Stimulated activated effector memory CD8-positive, alpha-beta T cell treated with anti-CD3 and anti-CD28 coated beads, Interleukin-12 subunit alpha, Interleukin-12 subunit beta, amount 100 ng/mL, for 72 hours (primary cell): ENCODE results near the gene SH3BP2.

Experiments used
- ATAC-seq: fragments of 150-1000 bp; cut with Tn5 transposase; 2 replicates; pipeline ENCODE4 v1.10.0; 2021
- DNase-seq, 2 donors: peaks; one replicate each; pipeline ENCODE4 v3.0.0; 2021 to 2022; ENCODE audit warnings: low spot score in 2 of 2
- H3K27ac Mint-ChIP-seq: one replicate; pipeline ENCODE4 v1.8.0; 2022; ENCODE audit warnings: mild to moderate bottlenecking, mixed read lengths
- H3K36me3 Mint-ChIP-seq: one replicate; pipeline ENCODE4 v1.8.0; 2022; ENCODE audit warnings: mild to moderate bottlenecking, mixed read lengths
- H3K4me1 Mint-ChIP-seq: one replicate; pipeline ENCODE4 v1.8.0; 2022; ENCODE audit warnings: mixed read lengths
- H3K4me3 Mint-ChIP-seq: one replicate; pipeline ENCODE4 v1.8.0; 2022; ENCODE audit warnings: mild to moderate bottlenecking, mixed read lengths
- H3K9me3 Mint-ChIP-seq: one replicate; pipeline ENCODE4 v1.8.0; 2022; ENCODE audit warnings: mixed read lengths

The SH3BP2 gene

DNA sequence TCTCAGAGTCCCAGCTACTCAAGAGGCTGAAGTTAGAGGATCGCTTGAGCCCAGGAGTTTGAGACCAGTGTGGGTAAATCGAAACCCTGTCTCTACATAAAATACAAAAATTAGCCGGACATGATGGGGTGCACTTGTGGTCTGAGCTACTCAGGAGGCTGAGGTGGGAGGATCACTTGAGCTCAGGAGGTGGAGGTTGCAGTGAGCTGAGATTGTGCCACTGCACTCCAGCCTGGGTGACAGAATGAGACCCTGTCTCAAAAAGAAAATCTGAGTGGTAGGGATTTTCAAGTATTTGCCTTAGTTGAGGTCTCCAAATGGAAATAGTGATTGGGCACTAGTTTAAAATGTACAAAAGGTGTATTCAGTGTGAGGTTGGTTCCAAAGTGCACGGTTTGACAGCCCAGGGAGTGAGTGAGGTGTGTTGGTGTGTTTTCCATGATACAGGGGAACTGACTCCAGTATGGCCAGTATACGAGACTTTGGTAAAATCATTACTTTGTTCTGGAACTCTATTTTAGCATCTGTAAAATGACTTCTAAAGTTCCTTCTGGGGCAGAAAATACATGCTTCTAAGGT is 64.6 kb downstream of the SH3BP2 start:
- Mint-ChIP-seq H3K4me3 (no peak overlapping the region), H3K27ac (peak overlapping the region; percentile 14), H3K9me3 (no peaks in the 10 kb centered on the region), H3K4me1 (peaks cover 66% of the 10 kb centered on the region), H3K36me3 (peaks cover 42% of the 10 kb centered on the region)
- ATAC-seq, result no peak
- DNase-seq, result no peak

DNA sequence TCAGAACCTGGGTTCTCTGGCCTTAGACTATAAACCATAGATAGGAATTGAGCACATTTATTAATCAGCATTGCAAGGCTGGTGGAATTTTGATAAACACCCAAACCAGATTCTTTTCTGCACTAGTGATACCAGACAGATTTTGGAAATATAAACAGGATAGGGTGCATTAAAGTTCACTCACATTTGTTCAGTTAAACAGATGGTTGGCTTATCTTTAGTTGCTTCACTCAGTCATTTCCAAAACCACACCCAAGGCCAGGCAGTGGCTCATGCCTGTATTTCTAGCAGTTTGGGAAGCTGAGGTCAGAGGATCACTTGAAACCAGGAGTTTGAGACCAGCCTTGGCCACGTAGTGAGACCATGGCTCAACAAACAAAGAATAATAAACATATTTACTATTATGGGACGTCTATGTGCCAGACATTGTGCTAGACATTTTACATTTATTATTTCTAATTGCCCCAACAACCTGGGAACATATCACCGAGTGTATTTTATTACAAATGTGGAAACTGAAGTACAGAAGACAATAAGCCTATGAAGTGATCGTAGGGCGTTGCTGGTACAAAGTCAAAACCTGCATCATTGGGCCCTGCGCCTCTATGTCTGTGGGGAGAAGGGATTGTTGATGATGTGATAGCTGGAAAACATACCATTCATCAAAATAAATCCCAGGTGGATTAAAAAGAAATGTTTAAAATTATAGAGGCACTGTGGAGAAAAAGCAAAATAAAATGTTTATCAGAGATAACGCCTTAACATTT is 65.7 kb downstream of the SH3BP2 start:
- H3K36me3 Mint-ChIP-seq, result peaks cover 35% of the 10 kb centered on the region
- peak overlapping the region; percentile 30 for H3K27ac Mint-ChIP-seq
- DNase-seq (no peak), ATAC-seq (no peak)
- peaks cover 74% of the 10 kb centered on the region for H3K4me1 Mint-ChIP-seq
- no peaks in the 10 kb centered on the region for H3K9me3 Mint-ChIP-seq
- H3K4me3 Mint-ChIP-seq, result no peak overlapping the region

DNA sequence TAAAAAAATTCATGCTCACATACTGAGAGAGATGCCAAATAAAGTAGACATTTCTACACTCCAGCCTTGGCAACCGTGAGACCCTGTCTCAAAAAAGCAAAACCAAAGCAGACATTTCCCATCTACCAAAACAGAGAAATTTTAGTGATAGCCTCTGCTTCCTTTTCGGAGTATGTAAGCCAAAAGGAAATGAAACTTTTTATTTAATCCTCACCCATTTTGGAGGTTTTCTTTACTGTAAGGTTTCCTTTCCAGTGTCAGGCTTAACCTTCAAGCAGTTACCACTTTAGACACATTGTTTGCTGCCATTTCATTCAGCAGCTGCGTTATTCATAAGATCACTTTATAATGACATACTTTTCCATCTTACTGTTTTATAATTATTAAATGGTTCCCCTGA is 66.6 kb downstream of the SH3BP2 start:
- Mint-ChIP-seq H3K27ac (peak overlapping the region; percentile 58), H3K4me1 (peaks cover 74% of the 10 kb centered on the region), H3K9me3 (no peaks in the 10 kb centered on the region), H3K4me3 (peak overlapping the region; percentile 21), H3K36me3 (peaks cover 26% of the 10 kb centered on the region)
- no peak for DNase-seq
- no peak for ATAC-seq

DNA sequence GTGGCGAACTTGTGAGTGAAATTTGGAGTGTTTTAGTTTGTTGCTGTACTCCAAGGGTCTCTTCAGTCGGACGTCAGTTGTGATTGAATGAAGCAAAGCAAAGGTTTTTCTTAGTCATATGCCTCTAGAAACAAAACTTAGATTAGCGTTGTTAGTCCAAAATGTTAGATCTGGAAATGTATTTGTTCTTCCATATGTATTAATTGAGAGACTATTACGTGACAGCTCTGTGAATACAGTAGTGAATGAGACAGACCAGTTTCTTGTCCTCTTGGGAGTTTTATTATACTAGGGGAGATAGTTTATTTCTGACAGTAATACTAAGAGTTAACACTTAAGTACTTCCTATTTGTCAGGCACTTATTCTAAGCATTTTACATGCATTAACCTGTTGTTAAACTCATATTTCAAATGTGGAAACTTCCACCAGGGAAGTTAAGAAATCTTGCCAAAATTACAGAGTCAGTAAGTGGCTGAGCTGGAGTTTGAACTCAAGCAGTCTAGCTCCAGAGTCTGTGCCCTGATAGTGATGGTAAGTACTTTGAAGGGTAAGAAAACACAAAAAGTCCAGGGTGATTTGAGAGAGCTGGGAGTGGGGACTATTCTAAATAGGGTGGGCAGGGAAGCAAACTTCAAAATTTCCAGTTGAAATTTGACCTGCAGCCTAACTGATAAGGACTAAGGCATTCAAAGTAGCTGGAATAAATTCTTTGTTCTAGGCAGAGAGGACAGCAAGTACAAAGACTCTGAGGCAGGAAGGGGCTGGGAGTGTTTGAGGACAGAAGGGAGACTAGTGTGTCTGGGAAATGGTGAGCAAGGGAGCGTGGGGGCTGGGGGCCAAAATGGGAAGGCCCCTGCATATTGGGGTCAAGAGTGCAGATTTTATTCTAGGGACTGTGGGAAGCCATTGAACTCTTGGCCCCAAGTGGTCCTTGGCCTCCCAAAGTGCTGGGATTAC is 67.8 kb downstream of the SH3BP2 start:
- Mint-ChIP-seq H3K4me3 (peak overlapping the region; percentile 21), H3K9me3 (no peaks in the 10 kb centered on the region), H3K27ac (peak overlapping the region; percentile 70), H3K36me3 (peaks cover 15% of the 10 kb centered on the region), H3K4me1 (peaks cover 75% of the 10 kb centered on the region)
- DNase-seq (no peak), ATAC-seq (no peak)

DNA sequence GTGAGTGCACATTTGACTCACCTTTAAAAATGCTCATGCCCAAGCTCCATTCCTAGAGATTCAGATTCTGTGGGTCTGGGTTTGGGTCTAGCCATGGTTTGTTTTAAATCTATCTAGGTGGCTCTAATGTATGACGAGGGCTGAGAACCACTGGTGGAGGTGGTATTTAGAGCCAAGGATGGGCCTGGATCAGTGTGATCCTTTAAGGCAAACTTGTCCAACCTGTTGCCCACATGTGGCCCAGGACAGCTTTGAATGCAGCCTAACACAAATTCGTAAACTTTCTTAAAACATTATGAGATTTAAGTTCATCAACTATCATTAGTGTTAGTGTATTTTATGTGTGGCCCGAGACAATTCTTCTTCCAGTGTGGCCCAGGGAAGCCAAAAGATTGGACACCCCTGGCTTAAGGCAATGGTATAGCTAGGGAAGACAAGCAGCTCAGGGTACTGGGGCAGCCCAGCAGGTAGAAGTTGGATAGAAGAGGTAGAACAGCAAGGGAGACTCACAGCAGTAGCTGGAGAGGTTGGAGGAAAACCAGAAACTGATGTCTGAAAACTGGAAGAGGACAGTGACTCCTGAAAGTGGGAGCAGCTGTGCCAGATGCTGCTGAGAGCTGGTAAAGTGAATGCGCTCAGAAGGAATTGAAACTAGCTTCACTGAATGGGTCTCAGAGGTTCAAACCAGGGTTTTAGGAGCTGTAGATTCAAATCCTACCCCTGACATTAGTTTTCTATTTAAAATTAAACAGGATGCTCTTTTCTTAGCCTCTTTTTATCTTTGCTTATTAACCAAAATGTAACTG is 68.9 kb downstream of the SH3BP2 start:
- H3K36me3 Mint-ChIP-seq, result peaks cover 8% of the 10 kb centered on the region
- no peak for ATAC-seq
- H3K4me3 Mint-ChIP-seq, result no peak overlapping the region
- peak overlapping the region; percentile 70 for H3K27ac Mint-ChIP-seq
- peaks cover 75% of the 10 kb centered on the region for H3K4me1 Mint-ChIP-seq
- DNase-seq, result no peak
- H3K9me3 Mint-ChIP-seq, result no peaks in the 10 kb centered on the region

DNA sequence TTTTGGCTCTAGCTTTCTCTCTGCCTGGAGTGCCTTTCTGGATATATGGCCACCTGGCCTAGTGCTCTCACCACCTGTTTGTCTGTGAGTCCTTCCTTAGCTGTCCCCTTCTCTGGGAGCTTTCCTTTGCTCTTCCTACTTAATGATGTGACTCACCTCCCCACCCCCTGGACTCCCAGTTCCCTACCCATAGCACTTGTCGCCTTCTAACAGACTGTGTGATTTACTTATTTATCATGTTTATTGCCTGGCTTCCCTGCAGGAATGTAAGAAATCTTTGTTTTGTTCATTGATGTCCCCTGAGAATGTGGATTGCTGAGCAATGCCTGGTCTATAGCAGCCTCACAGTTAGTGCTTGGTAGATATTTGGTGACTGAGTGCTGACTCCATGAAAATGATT is 69.6 kb downstream of the SH3BP2 start:
- Mint-ChIP-seq H3K36me3 (peaks cover 13% of the 10 kb centered on the region), H3K4me3 (no peak overlapping the region), H3K27ac (peak overlapping the region; percentile 70), H3K9me3 (no peaks in the 10 kb centered on the region), H3K4me1 (peaks cover 78% of the 10 kb centered on the region)
- DNase-seq (no peak), ATAC-seq (no peak)

DNA sequence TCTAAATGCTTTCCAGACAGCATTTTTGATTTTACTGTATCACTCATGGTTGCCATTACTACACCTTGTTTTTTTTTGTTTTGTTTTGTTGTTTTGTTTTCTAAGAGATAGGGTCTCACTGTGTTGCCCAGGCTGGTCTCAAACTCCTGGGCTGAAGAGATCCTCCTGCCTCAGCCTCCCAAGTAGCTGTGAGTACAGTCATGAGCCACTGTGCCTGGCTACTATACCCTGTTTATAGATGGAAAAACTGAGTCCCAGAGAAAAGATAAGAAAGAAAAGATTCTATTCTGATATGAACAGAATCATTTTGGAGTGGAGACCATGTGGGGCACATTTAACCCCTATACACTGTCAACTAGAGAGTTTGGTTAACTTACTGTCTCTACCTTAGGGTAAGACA is 70.8 kb downstream of the SH3BP2 start:
- peaks cover 24% of the 10 kb centered on the region for H3K36me3 Mint-ChIP-seq
- no peaks in the 10 kb centered on the region for H3K9me3 Mint-ChIP-seq
- DNase-seq, result no peak
- ATAC-seq, result no peak
- no peak overlapping the region for H3K27ac Mint-ChIP-seq
- H3K4me3 Mint-ChIP-seq, result no peak overlapping the region
- H3K4me1 Mint-ChIP-seq, result peaks cover 80% of the 10 kb centered on the region

DNA sequence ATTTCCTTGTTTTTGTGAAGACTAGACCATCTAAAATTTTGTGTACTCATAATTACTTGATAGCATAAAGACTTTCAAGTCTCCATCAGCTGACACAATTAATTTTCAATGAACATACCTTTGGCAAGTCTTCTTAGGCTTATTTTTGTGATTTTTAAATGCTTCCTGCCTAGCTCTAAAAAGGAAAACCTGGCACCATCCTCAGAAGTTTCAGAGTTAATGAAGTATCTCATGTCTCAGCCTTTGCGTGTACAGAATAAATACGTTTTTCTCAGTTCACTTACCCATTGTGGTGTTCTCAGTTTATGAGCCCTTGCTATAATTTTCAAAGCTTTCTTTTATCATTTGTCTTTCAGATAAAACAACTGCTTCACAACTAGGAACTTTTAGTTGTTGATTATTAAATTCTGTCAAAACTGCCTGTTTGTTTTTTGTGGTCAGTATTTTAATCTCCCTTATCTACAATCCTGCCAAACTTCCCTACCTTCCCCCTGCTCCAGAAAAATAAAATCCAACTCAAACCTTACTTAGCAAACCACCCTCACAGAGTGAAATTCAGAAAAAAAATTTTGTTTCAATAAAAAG is 72.4 kb downstream of the SH3BP2 start:
- Mint-ChIP-seq H3K4me3 (no peak overlapping the region), H3K36me3 (peaks cover 26% of the 10 kb centered on the region), H3K27ac (peak overlapping the region; percentile 70), H3K4me1 (peaks cover 86% of the 10 kb centered on the region), H3K9me3 (no peaks in the 10 kb centered on the region)
- DNase-seq (no peak), ATAC-seq (no peak)

DNA sequence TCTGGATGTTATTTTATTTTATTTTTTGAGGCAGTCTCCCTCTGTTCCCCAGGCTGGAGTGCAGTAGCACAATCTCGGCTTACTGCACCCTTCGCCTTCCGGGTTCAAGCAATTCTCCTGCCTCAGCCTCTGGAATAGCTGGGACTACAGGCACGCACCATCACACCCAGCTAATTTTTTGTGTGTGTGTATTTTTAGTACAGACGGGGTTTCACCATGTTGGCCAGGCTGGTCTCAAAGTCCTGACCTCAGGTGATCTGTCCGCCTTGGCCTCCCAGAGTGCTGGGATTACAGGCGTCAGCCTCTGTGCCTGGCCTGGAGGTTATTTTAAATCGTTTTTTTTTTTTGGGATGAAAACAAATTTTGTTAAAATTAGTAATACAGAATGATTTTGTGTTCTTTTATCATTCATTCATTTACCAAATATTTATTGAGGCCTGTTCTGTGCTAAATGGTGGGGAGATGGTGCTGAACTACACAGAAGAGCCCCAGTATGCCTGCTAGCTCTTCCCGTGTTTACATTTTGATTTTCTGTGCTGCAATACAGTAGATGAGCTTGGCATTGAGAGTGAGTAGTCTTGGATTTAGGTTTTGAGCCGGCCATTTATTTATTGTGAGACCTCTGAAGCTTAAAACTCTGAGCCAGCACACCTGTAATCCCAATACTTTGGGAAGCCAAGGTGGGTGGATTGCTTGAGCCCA is 73.4 kb downstream of the SH3BP2 start:
- H3K36me3 Mint-ChIP-seq, result peaks cover 26% of the 10 kb centered on the region
- ATAC-seq (no peak), DNase-seq (no peak)
- H3K4me1 Mint-ChIP-seq, result peaks cover 86% of the 10 kb centered on the region
- no peaks in the 10 kb centered on the region for H3K9me3 Mint-ChIP-seq
- H3K27ac Mint-ChIP-seq, result no peak overlapping the region
- H3K4me3 Mint-ChIP-seq, result no peak overlapping the region

DNA sequence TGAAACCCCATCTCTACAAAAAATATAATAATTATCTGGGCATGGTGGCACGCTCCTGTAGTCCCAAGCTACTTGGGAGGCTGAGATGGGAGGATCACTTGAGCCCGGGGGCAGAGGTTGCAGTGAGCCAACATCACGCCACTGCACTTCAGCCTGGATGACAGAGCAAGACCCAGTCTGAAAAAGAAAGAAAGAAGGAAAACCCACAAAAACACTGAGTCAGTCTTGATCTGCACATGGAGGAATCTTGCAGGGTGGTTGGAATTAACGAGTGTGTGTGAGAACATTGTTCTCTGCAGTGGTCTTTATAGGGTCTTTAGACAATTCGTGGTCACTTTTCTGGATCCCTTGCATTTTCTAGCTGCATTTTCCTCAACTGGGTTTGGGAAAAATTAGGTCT is 74.0 kb downstream of the SH3BP2 start:
- DNase-seq (no peak), ATAC-seq (no peak)
- peaks cover 26% of the 10 kb centered on the region for H3K36me3 Mint-ChIP-seq
- H3K4me1 Mint-ChIP-seq, result peaks cover 85% of the 10 kb centered on the region
- H3K27ac Mint-ChIP-seq, result peak overlapping the region; percentile 69
- H3K4me3 Mint-ChIP-seq, result no peak overlapping the region
- no peaks in the 10 kb centered on the region for H3K9me3 Mint-ChIP-seq

DNA sequence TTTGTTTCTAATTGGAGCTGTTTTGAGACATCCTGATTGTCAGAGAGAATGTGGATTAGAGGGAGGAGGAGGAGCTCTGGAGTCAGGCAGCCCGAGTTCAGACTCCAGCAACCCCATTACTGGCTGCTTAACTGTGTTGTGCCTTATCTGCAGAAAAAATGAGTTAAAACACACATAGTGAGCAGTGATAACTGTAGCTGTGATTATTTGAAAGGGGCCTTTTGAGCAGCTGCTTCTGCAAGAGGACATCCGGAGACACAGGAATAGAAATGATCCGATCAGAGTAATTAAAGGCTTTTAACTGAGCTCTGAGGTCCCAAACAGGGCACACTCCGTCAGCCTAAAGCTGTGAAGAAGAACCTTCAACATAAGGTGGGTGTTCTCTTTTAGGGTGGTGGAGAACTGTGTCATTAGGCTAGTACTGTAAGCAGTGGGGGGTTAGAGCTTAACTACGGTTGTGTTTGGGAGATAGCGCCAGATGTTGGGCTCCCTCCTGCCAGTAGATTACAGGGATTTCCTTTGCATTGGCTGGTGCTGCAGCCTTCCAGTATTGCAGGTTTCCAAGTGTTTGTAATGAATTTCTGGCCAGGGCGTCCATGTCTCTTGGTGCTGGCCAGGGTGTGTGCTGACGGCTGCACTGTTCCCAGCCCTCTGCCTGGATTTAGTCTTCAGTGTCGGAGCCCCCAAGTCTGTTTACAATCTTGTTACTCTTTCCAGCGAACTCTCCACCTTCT is 75.0 kb downstream of the SH3BP2 start:
- Mint-ChIP-seq H3K36me3 (peaks cover 21% of the 10 kb centered on the region), H3K4me3 (no peak overlapping the region), H3K9me3 (no peaks in the 10 kb centered on the region), H3K27ac (peak overlapping the region; percentile 69), H3K4me1 (peaks cover 77% of the 10 kb centered on the region)
- DNase-seq, result no peak
- ATAC-seq, result no peak

DNA sequence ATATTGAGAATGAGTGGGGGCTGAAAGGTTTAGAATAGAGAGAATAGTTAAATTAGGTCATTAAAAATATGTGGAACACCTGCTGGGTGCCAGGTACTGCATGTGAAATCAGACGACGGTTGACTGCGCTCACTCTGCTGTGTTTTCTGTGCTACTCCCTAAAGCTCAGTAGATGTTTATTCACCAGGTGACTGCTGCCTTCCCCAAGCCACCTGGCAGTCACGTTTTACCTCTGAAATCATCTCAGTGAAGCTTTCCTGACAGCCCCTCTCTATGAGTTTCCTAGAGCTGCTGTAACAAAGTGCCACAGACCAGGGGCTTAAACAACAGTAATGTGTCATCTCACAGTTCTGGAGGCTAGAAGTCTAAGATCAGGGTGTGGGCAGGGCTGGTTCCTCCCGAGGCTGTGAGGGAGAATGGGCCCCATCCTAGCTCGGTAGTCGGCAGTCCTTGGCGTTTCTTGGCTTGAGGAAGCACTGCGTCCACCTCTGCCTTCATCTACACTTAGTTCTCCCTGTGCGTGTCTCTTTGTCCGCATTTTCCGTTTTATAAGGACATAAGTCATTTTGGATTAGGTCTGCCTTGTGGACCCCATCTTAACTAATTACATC is 76.1 kb downstream of the SH3BP2 start:
- ATAC-seq (no peak), DNase-seq (no peak)
- Mint-ChIP-seq H3K4me3 (no peak overlapping the region), H3K27ac (peak overlapping the region; percentile 46), H3K36me3 (peaks cover 21% of the 10 kb centered on the region), H3K9me3 (no peaks in the 10 kb centered on the region), H3K4me1 (peaks cover 69% of the 10 kb centered on the region)

DNA sequence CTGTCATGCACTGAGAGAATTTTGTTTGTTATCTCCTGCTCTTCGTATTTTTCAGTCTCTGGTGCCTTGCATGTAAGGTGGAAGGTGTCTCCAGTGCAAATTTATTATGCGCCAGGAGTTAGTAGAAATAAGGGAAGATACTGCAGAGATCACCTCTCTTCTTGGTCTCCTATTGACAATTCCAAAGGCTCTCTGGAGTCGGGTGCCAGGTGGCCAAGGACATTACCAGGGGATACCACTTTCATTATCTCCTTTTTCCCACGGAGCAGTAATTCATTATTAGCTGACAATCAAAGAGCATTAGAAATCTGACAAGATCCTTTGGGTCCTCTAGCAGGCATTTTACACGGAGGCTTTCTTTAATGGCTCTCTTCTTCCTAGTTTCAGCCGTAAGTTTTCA is 76.8 kb downstream of the SH3BP2 start:
- Mint-ChIP-seq H3K27ac (peak overlapping the region; percentile 46), H3K4me3 (no peak overlapping the region), H3K36me3 (peaks cover 21% of the 10 kb centered on the region), H3K9me3 (no peaks in the 10 kb centered on the region), H3K4me1 (peaks cover 66% of the 10 kb centered on the region)
- no peak for DNase-seq
- ATAC-seq, result no peak
